ENCODE measurements around the gene NPAS3.

Gene NPAS3

DNA sequence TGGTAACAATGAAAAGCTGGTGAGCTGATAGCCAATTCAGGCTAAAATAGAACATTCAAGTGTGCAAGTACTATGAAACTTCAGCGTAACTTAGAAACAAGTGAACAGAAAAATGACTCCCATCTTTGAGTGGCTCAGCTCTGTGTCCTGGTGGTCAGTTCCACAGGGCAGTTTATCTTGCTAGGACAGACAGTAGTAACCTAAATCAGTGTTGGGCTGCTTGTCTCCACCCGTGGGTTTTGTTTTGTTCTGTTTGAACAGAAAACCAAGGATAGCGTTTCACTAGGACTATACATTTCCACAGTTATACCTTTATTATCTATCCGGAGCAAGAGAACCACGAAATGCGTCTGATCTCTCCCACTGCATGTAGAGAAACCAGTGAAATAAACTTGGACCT, 544.4 kb downstream of the NPAS3 start:
- DNase-seq (ENCODE audit: low read depth): no peak

GRCh38 chr14:33483541-33483940, 544.9 kb downstream of the NPAS3 start:
- no peak for DNase-seq (ENCODE audit: low read depth)

- DNase-seq (ENCODE audit: low read depth): no peak
Observed at GRCh38 chr14:33484264-33484663, 545.6 kb downstream of the NPAS3 start.

DNA sequence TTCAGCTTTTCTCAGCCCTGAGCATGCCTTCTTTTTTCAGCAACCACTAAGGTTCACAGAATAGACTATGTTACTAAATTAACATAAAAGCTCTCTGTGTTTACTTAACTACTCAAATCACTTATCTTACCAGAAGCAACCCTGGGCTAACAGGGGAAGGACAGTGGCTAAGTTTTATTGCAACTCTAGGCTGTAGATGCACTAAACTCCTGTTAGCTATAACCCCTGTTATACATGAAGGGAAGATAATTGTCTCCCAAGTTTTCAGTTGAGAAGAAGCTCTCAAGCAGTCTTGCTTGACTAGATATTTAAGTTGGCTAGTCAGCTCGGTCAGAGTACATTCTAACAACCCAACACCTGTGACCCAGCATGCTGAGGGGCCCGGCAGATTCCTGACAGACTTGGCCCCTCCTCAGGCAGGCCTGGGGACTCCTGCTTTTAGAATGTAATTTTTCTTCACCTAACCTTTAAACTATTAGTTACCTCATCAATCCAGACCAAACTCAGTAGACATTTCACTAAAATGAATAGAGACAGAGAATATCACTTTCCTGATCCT, 547.7 kb downstream of the NPAS3 start:
- no peak for DNase-seq (ENCODE audit: low read depth)

- DNase-seq (ENCODE audit: low read depth): no peak
Observed at GRCh38 chr14:33488582-33488981, 549.9 kb downstream of the NPAS3 start.

GRCh38 chr14:33490555-33490954, 551.9 kb downstream of the NPAS3 start:
- no peak for DNase-seq (ENCODE audit: low read depth)

DNA sequence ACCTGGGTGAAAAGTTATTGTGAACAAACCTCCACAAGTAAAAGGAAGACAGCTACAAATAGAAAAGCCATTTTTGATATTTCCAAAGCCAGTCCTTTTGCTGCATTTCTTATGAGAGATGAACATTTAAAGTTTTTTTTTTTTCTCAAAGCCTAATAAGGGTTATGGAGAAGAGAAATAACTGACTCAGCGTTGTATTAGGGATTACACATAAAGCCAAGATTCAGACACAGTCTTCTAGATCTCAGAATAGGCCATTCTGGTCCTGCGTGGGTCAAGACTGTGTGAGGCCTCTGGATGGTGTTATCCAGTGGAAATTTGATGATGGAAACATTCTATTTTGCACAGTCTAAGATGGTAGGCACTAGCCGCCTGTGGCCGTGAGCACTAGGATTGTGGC, 552.4 kb downstream of the NPAS3 start:
- DNase-seq (ENCODE audit: low read depth): no peak

DNA sequence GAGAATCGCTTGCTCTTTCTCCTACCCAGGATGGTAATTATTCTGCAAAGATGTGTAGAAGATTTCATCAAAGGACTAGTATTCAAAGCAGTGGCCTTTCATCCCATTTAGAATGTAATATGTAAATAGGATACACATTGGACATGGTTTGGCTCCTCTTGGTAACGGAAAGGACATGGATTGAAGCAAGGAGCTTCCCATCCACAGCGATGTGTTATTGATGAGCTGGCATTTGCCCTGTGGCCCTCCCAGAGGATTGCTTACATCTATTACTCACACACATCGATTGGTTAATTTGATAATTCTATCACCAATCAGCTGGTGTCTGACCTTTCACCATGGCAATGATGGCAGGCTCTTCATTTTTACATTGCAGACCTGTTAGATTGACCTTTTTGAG, 553.8 kb downstream of the NPAS3 start:
- no peak for DNase-seq (ENCODE audit: low read depth)

DNA sequence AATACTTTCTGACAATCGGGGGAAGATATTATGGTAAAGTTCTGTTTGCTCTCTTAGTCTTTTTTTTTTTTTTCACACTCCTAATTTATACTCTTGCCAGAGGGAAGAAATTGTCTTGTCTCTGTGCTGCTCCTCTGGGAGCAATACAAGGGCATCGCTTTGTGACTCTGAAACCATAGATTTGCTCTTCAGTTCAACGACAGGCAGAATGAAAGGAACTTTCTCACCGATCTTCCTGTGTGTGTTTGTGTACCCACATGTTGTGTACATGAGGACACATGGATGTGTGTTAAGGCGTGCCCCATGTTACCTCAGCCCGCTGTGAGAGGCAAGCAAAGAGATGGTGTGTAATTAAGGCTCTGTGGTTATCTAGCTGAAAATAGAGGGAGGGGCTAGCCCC, 554.6 kb downstream of the NPAS3 start:
- DNase-seq (ENCODE audit: low read depth): no peak

GRCh38 chr14:33493990-33494389, 555.3 kb downstream of the NPAS3 start:
- no peak for DNase-seq (ENCODE audit: low read depth)

- DNase-seq (ENCODE audit: low read depth): no peak
Observed at GRCh38 chr14:33499687-33500086, 561.0 kb downstream of the NPAS3 start.

DNA sequence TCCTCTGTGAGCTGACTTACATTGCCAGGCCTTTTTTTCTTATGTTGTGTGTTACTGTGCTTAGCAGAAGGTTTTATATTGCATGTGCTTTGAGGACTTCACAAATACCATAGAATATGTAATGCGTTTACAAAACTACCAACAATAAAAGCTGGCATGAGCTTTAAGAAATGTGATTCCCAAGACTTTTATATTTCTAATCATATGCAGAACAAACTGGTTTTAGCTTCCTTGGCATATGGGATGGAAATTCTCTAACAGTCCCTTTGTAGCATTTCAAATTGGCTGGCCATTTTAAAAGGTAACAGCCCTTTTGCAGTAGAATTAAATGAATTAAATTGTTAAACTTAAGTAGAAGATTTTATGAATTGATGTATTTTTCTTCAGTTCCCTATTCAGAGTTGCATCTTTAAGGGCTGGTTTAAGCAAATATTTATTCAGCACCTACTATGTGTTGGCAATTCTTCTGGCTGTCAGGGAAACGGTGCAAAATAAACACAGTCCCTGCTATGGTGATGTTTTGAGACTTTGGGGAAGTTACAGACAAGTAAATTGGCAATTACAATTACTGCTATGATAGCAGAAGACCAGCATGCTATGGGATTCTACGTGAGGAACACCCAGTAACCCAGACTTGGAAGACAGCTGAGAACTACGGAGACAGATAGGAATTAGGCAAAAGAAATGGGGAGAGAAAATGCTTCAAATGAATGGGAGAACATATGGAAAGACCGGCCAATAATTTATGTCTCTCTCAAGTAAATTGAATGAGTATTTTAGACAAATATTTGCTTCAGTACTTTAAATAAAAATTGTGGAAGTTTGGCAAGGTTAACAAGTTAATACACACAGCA, 565.8 kb downstream of the NPAS3 start:
- DNase-seq (ENCODE audit: low read depth): no peak

DNA sequence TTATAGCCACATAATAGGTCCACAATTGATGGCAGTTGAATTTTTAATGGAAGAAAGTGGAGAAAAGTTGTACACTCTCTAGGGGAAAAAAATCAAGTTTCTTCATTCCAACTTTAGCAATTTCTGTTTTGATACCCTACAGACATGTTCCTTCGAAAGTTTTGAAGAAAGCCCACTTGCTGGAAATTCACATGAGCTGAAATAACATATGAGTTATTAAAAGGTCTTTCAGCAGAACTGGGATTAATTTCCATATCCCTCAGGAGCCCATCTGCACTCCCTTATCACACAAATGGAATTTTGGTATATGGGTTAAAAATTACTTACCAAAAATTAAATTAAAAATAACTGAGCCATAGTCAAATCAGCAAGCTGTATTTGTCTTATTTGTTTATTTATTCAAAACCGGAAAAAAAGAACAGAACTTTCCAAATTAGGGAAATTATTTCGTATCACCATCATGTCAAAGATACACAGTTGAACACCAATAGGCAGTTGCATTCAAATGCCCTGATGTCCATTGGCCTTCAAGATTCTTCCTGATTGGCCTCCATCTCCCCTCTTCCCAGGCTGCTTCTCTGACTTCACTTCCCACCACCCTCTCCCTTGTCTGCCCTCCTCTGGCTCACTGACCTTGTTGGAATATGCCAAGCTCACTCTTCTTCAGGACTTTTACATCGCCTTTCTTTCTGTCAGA, 566.7 kb downstream of the NPAS3 start:
- no peak for DNase-seq (ENCODE audit: low read depth)

- DNase-seq (ENCODE audit: low read depth): no peak
Observed at GRCh38 chr14:33505963-33506329, 567.3 kb downstream of the NPAS3 start.

DNA sequence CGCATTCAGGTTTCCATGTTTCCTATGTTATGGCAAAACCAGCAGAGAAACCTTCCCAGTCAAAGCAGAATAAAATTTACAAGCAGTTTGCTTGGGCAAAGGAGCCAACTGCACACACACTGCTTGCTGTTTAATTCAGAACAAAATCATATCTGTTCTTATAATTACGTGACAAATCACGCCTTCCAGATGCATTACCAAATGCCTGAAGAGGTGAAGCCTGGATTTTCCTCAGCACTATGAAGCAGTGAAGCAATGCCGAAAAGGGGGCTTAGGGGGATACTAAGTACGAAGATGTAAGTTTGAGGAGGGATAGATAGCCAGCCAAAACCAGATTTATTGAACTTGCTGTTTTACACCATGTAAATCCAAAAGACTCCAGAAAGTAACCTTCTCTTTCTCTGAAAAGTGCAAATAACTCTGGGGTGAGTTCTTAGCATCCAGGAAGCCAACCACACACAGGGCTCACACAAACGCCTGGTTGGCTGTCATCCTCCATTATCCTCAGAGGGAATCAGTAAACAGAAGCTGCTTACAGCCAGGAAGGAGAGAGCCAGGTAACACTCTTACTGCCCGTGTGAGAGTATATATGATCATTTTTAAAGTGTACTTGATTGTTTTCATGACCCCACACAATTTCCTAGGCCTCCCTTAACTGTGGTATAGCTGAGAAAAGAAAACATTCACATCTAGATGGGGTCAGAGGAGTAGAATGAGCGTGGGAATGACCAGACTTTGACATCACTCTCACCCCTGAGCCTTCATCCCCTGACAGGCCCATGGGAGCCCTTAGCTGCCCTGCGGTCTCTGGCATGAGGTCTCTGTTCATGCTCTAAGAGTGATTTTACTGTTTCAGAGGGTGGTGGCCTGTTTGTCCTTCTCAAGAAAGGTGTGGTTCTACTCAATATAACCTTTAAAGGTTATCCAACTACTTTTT, 569.7 kb downstream of the NPAS3 start:
- DNase-seq (ENCODE audit: low read depth): no peak

- no peak for DNase-seq (ENCODE audit: low read depth)
Observed at GRCh38 chr14:33509454-33509853, 570.8 kb downstream of the NPAS3 start.

GRCh38 chr14:33510063-33510481, 571.4 kb downstream of the NPAS3 start:
- DNase-seq (ENCODE audit: low read depth): no peak

- DNase-seq (ENCODE audit: low read depth): no peak
Observed at GRCh38 chr14:33510991-33511390, 572.3 kb downstream of the NPAS3 start.

- no peak for DNase-seq (ENCODE audit: low read depth)
Observed at GRCh38 chr14:33511851-33512640, 573.4 kb downstream of the NPAS3 start.

GRCh38 chr14:33515441-33515840, 576.8 kb downstream of the NPAS3 start:
- no peak for DNase-seq (ENCODE audit: low read depth)

DNA sequence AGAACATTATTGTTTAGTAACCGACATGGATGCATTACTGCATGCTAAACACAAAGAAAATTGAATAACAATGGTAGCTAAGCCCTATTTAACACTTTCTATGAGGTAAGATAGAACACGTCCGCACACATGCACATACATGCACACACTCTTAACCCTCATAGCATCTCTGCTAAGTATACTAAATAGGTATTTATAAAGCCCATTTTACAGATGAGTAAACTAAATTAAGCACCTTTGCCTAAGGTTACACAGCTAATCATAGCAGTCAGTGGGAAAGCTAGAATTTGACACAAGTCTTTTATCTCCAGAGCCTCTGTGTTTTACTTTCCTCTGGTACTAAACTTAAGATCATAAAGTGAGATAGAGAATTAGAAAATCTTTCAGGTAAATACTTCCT, 577.2 kb downstream of the NPAS3 start:
- no peak for DNase-seq (ENCODE audit: low read depth)
